Measurements from ENCODE around the gene CPLANE2.
"Not testable (repeated sequence)": the region's sequence is repeated elsewhere in the genome, so short reads cannot be mapped to it uniquely, and the experiment has no call there.

CPLANE2 gene

DNA sequence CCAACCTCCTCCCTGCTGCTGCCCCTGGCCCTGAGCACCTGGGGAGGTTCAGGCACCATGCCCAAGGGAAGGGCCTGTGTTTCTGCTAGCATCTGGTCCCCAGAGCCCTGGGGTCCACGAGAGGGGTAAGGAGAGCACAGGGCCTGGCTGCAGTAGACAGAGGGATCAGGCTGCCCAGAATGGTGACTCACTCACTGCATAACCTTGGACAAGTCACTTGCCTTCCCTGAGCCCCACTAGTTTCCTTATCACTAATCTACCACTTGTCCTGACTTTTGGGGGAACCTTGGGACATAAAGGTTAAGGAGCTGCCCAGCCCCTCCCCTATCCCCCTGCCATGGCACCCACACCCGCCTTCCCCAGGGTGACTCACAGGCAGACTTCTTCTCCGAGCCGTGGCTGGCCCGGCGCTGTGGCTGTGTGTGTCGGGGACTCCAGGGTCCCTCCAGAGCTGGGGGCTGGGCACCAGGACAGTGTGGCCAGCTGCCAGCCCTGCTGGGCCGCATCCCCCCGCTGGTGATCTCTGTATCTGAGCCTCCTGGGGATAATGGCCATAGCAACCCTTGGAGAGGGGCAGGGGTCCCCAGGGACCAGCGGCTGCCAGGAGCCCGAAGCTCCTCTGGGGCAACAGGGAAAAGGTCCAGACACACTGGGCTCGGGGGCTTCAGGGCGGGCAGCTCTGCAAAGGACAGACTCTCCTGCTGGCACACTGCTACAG is 28.6 kb downstream of the CPLANE2 start:
- DNase-seq, result no peak

DNA sequence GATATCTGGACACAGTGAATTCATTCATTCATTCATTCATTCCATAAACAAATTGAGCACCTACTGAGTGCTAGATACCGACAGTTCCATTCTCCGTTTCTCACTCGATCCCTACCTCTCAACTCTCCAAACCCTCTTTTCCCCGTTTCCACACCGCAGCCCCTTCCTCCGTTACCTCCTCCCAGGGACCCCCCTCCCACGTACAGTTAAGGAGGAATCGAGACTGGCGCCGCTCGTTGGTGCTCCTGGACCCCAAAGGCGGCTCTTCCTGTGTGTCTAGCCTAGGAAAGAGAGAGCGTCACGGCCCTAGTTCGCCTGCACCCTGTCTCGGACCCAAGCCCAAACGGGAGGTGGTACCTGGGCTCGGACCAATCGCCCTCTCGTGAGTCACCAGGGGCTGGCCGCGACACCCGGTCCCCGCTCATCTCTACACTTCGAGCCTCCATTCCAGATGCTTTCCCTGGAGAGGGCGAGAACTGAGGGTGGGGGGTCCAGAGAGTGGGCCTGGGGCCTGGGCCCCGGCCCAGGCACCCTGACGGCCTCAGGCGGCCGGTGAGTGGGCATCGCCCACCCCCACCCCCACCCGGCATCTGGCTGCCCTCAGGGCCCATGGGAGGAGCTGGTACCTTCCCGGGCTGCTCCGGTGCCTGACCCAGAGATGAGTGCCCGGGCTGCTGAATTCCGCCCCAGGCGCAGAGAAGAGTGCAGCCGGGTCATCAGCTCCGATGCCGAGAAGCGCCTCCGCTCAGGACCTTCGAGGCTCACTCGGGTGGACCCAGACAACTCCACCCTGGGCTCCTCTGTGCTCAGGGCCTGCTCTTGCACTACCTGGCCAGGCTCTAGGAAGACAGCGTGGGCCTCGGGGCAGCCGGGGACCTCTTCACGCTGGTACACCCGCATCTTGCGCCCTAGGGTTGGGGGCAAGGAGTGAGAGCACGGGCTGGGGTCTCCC is 29.4 kb downstream of the CPLANE2 start:
- DNase-seq, result peak; percentile 22

DNA sequence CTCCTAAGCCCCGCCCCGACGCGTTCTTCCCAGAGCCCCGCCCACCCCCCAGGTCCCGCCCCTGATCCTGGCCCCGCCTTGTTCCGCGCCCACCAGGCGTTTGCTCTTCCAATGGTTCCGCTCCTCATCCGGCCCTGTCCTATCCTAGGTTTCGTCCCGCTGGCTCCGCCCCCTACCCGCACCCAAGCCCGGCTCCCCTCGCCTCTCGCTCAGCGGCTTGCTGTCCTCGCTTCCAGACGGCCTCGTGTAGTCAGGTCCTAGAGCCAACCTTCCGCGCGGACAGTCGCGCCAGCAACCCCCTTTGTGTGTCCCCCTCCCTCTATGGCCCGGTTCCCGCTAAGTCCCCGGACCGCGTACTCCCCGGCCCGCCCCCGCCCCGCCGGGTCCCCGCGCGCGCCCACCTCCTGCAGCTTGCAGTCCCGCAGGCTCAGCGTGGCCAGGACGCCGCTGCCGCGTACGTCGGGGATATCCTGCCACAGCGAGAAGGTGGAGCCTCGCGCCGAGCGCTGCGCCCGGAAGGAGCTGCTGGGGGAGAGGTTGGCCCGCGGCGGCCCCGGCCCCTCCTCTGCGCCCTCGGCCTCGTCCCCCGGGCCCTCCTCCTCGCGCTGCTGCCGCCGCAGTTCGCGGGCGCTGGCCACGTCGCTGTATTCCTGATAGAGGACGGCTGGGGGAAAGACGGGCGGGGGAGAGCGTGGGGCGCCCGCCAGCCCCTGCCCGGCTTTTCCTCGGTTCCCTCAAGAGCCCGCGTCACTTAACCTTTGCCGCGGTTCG is 30.3 kb downstream of the CPLANE2 start:
- peak; percentile 99 for DNase-seq

DNA sequence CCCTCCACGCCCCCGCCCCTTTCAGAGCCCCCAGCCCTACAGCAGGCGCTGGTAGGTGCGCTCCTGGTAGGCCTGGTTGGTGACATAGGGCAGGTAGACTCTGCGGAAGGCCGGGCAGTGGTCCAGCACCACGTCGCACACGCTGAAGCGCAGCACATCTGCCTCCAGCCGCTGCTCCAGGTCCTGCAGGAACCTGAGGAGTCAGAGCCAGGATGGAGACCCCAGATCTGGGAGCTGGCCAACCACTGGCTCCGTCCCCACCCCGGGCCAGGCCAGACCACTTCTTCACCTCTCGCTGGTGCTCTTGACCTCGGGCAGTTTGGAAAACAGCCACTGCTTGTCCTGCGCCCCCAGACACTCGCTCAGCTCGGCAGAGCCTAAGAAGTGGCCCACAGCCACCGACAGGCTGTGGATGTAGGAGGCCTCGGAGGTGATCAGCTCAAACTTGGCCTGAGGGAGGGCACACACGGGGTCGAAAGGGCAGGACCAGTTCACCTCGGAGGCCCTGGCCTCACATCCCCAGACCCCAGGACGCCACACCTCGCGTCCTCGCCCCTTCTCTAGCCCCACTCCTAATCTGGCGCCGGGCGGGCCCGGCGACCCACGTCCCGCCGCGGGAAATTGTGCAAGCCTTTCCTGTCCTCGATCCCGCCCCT is 31.0 kb downstream of the CPLANE2 start:
- DNase-seq, result no peak

DNA sequence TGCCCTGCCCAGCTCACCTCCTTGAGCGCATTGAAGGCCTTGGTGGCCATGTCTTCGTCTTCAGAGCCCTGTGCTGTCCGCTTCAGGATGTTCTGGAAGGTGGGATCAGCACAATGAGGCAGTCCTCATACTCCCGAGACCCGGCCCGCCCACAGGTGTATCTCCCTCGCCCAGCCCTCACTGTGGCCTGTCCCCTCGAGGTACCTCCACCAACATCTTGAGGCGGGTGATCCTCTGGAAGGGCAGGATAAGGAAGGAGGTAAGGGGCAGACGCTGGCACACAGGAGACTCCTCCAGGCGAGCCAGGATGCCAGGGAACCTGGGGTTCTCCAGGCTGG is 31.7 kb downstream of the CPLANE2 start:
- DNase-seq, result no peak

DNA sequence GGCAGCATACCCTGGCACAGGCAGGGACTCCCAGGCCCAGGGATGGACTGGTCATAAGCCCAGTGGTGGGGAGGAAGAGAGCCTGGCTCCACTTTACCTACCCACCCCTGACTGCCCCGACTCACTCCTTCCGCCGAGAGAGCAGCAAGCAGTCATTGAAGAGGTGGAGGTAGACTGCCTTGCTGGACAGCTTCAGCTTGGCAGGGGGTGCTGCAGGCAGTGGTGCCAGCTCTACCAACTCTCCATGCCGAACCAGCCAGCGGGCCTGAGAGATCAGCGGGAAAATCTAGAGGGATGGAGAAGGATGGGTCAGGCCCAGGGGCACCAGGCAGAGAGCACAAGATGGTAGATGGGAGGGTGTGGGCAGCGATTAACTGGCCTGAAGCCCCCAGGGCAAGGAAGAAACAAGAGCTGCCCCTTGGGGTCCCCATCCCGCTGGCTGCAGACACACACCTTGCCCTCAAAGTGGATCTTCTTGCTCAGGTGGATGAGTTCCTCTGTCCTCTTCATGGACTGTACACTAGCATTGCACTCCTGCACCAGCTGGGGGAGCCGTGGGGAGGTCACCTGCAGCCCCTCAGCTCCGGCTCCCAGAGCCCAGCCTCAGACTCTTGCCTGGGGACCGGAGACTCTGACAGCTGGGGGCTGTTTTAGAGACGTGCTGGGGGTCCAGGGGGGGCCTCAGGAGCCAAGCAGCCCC is 32.2 kb downstream of the CPLANE2 start:
- no peak for DNase-seq

DNA sequence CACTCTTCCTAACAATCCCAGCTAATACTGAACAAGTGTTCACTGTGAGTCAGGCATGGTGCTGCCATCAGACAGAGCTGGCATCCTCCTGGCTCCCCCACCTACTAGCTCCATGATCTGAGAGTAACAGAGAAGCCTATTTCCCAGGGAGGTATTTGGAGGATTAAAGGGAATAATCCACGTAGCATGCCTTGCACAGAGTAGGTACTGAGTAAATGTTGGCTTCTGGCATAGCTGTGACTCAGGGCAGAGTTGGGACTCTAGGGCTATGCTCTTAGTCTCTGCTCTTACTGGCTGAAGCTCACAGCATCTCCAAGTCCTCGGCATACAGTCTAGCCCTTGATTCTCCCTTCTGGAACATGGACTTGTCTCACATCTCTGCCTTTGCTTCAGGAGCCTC is 32.8 kb downstream of the CPLANE2 start:
- DNase-seq, result no peak

DNA sequence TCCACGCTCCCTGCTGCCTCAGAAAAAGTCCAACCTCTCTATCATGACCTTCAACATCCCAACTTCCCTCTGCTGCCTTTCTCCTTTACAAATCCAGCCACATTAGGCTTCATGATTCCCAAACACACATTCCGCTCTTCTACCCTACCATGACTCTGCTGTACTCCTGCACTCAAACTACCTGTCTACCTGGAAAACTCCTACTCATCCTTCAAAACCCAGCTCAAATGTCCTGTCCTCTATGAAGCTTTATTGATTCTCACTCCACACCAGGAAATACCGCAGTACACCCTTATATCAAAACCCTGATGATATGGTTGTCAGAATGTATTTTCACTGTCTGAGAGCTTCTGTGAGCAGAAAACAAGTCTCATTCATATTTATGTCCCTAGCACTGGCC is 33.4 kb downstream of the CPLANE2 start:
- DNase-seq, result no peak

DNA sequence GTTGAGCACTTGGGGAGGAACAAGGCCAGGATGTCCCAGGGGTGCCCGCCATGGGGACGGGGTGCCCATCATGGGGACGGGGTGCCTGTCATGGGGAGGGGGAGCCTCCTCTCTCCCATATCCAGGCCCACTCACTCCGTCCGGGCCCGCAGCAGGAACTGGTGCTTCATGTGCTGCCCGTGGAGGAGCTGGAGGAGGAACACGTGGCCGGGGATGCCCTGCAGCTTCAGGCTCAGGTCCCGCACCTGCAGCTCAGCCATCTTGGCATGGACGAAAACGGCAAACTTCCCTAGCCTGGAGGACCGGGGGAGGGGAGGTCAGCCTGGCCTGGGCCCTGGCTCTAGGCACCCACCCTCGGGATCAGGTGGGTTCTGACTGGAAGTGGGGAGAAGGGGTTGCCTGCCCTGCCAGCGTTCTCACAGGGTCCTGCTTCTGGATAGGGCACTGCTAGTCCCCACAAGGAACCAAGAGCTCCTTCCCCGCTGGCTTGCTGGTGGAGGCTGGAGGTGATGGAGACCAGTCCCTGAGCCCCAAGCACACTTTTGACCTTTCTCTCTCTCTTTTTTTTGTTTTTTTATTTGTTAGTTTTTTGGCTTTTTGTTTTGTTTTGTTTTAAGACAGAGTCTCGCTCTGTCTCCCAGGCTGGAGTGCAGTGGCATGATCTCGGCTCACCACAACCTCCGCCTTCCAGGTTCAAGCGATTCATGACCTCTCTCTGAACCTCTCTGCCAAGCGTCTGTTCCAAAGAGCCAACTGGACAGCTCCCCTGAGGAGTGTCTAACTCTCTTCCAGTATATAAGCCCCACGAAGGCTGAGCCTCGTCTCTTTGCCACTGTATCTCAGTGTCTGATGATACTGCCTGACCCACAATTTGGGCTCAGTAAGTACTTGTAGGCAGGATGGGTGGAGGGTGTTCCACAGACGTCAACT is 34.4 kb downstream of the CPLANE2 start:
- DNase-seq, result no peak

DNA sequence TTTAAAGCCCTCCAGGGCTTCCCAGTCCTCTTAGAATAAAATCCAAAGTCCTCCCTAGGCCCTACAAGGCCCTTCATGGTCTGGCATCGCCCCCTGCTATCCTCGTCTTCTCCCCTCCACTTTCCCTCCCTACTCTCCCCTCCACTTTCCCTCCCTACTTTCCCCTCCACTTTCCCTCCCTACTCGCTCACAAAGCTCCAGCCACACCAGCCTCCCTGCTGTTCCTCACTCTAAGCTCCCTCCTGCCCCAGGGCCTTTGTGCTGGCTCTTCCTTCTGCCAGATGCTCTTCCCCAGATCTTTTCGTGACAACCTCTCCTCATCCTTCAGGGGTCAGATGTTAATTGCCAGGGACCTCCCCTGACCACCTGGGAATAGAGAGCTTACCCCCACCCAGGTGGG is 37.3 kb downstream of the CPLANE2 start:
- DNase-seq, result no peak

DNA sequence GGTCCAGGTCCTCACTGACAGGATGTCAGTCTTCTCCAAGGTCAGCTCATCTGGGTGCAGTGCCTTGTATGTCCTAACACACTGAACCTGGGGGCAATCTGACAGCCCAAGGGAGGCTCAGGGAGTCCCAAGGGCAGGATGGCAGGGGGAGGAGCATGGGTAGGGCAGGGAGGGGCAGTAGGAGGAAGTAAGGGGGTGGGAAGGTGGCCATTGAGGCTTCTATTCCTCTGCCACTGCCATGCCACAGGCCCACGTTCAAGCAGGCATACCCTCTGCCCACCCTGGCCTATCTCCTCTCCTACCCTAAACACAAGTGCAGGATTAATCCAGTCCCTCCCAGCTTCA is 37.9 kb downstream of the CPLANE2 start:
- no peak for DNase-seq

DNA sequence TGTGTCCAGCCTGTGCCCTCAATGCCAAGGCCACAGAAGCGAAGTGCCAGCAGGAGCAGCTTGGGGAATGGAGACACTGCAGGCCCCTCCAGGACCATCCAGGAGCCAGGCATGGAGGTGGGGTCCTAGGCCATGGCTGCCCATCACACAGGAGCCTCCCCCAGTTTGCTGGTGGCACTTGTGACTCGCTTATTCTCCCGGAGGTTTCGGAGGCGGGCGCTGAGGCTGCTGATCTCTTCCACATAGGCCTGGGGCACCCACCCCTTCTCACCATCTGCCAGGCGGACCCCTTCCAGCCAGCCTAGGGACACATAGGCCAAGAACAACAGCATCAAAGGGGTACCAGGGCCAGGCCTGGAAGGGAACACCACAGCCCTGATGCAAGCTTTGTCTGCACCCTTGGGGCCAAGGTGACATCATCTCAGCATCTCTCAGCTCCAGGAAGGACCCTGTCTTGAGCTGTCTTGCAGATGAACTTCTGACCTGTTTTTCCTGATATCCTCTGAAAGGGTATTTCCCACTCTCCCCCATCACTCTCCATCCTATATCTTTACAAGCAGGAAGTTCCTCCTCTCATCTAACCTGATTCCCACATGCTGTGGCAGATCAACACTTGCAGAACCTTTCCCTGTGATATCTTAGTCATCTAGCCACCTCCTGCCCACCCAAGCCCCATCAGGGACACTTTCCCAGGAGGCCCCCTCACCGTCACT is 38.4 kb downstream of the CPLANE2 start:
- DNase-seq, result no peak

DNA sequence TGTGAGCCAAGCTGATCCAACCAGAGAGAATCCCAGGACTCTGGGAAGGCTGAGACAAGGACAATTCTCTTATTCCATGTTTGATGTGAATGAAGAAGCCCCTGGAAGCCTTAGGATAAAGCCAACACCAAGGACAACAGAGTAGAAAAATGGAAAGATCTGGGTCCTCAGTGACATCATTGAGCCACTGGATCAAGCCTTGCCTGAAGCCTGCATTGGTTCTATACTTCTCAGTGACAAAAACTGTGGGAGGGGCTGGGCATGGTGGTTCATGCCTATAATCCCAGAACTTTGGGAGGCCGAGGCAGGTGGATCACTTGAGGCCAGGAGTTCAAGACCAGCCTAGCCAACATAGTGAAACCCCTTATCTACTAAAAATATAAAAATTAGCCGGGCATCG is 40.1 kb downstream of the CPLANE2 start:
- no peak for DNase-seq

DNA sequence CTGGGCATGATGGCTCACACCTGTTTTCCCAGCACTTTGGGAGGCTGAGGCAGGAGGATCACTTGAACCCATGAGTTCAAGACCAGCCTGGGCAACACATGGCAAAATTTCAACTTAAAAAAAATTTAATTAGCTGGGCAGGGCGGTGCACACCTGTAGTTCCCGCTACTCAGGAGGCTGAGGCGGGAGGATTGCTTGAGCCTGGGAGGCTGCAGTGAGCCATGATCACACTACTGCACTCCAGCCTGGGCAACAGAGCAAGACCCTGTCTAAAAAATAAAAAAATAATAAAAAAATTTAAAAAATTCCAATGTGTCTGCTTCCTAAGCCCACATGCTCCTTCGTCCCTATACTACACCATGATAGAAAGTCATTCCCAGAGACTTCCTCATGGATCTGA is 40.8 kb downstream of the CPLANE2 start:
- not testable (repeated sequence) for DNase-seq

DNA sequence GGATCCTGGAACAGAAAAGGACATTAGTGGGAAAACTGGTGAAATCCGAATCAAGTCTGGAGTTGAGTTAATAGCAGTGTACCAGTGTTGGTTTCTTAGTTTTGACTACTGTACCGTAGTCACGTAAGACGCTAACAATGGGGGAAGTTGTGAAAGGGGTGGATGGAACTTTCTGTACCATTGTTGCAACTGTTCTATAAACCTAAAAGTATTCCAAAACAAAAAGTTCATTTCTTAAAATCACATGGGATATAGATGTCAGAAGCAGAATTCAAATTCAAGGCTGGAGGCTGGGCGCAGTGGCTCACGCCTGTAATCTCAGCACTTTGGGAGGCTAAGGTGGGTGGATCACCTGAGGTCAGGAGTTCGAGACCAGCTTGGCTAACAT is 41.5 kb downstream of the CPLANE2 start:
- DNase-seq, result no peak

DNA sequence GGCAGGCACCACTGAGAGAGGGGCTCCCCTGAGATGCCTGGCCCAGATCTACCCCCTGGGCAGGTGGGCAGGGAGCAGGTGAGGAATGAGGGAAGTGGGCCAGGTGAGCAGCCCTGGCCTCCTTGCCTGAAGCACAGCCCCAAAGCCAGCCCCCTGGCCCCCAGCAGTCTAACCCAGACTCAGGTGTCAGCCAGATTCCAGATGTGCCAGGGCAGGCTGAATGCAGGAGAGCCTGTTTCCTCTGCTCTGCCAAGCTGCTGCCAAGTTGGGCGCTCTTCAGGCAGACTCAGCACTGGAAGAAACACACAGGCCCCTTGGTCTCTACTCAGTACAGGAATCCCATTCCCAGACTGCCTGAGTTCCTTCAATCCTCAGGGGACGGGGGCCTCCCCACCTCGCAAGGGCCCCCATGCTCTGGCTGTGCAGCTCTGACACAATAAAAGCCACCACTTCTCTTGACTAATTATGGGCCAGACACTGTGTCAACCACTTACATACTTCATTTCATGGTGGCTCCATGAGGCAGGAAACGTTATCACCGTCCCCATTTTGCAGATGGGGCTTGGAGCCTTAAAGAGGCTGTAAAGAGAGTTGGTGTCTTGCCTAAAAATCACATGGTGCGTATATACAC is 45.0 kb downstream of the CPLANE2 start:
- DNase-seq, result no peak

DNA sequence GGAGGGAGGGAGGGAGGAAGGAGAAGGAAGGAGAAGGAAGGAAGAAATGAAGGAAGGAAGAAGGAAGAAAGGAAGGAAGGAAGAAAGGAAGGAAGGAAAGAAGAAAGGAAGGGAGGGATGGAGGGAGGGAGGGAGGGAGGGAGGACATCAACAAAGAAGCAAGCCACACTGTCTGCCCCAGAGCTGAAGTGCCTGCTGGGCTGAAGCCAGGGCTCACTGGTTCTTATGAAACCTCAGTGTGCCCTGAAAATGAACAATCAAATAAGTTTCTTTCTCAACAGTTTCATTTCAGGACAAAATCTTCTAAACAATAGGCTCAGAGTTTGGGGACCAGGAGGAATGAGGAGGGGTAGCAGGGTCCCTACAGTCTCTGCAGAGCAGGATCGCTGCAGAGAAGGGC is 45.7 kb downstream of the CPLANE2 start:
- DNase-seq, result no peak

DNA sequence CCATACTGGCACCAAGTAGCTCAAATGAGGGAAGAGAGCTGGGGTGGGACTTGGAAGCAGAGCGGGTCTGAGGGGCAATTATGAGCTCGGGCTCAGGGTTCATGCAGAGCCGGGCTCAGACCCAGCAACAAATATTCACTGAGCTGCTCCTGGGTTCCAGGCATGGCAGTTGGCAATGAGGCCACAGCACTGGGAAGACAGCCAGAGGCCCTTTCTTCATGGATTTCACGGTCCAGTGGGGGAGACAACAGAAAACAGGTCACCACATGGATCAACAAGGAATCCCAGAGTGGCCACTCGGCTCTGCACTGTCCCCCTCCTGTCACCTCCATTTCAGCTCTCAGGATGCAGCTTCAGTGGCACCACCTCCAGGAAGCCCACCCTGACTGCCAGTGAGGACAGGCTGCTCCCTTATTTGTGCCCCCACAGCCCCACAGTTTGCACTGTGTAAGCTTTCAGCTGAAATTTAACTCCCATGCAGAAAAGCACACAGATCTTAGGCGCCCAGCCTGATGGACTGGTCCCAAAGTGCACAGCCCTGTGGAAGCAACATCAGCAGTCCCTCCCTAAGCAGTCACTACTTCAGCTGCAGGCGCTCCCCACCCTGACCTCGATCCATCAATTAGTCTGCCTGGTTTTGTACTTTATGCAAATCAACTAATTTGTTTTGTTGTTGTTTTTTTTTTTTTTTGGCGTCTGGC is 46.9 kb downstream of the CPLANE2 start:
- no peak for DNase-seq

DNA sequence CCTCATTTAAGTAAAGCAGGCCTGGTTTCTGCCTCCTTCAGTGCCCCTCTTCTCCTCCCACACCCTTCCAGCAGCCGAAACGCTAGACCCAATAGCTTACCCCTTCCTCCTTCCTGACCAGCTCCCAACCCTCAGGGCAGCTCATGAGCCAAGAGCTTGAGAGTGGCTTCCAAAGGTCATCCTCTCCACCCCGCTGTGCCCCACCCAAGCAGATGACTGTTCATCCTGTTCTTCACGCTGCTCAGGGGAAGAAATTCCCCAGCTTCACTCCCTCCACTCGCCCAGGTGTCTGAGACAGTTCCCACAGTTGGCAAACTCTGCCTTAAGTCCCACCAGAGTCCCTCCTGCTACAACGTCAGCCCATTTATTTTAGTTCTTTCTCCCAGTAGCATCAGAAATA is 48.0 kb downstream of the CPLANE2 start:
- DNase-seq, result no peak
